K562 (cell line): ENCODE measurements around the gene PEDS1. TPM values are rescaled to one million over a fixed set of nuclear protein-coding genes. Genes with fewer than 3 reads are reported as not detected.

Experiments
- ATAC-seq: fragments of 200-7000 bp; cut with Tn5 transposase; 3 replicates; pipeline ENCODE4 v1.9.1; 2020; ENCODE audit warnings: moderate library complexity
- BruUV-seq: library from RNA; stranded (reverse); fragments of 400-500 nt; replicated peaks from 2 replicates; lab custom pipeline; 2021; lab: Mats Ljungman, UMichigan
- CTCF ChIA-PET: fragments of 300-600 bp; formaldehyde crosslinking; extraction: SDS; loops from one replicate; lab custom pipeline; 2021; ENCODE audit warnings: low intra/inter-chr PET ratio; lab: Yijun Ruan, JAX
- POLR2A ChIA-PET: fragments of 300-600, 350-650 bp; sonication (Branson Sonifier 250); formaldehyde crosslinking; extraction: SDS; loops from one replicate; lab custom pipeline; 2021; ENCODE audit warnings: antibody characterized with exemption, inconsistent platforms; lab: Yijun Ruan, JAX
- DNase-seq, 4 experiments: peaks; one replicate each; pipeline versions ENCODE4 v3.0.0 to v3.0.0-alpha.2; 2011 to 2018; ENCODE audit warnings: low spot score in 3 of 4, mixed read lengths in 3 of 4; ENCODE audit errors: extremely low read depth in 1 of 4
- FAIRE-seq: peaks from 2 replicates; lab custom pipeline; 2011; peaks lifted over from hg19 to GRCh38; lab: Jason Lieb, UNC
- H2AFZ ChIP-seq: 2 replicates; pipeline ENCODE4 v1.6.0; 2011; ENCODE audit warnings: low read depth, low read length, control low read depth, inconsistent platforms
- H3K27ac ChIP-seq: fragments of 200-600 bp; 3 replicates; pipeline ENCODE4 v1.8.0; 2011; ENCODE audit warnings: low read depth, mild to moderate bottlenecking, control low read depth, inconsistent platforms, low read length, moderate library complexity, mixed read lengths; ENCODE audit errors: extremely low read depth
- H3K27me3 ChIP-seq, 2 experiments: fragments of 300-600 bp in 1 of 2; 2 replicates in 1 of 2; 3 replicates in 1 of 2; pipeline versions ENCODE4 v1.6.0 to v1.8.0; 2011; ENCODE audit warnings: inconsistent platforms in 2 of 2, low read length in 2 of 2, mild to moderate bottlenecking in 1 of 2, mixed read lengths in 1 of 2, moderate library complexity in 1 of 2; ENCODE audit not compliant: control insufficient read depth in 2 of 2, insufficient read depth in 2 of 2
- H3K36me3 ChIP-seq: fragments of 300-600 bp; 3 replicates; pipeline ENCODE4 v1.8.0; 2011; ENCODE audit warnings: mild to moderate bottlenecking, low read length, inconsistent platforms; ENCODE audit not compliant: control insufficient read depth, insufficient read depth
- H3K4me1 ChIP-seq, 2 experiments: fragments of 200-600 bp in 1 of 2; replicated peaks in 1 of 2; 2 replicates in 1 of 2; 3 replicates in 1 of 2; pipeline versions ENCODE4 v1.5.1 to v1.8.0; 2011; ENCODE audit warnings: inconsistent platforms in 2 of 2, low read length in 2 of 2, mild to moderate bottlenecking in 1 of 2, mixed read lengths in 1 of 2, moderate library complexity in 1 of 2; ENCODE audit not compliant: control insufficient read depth in 2 of 2, insufficient read depth in 2 of 2
- H3K4me2 ChIP-seq: 2 replicates; pipeline ENCODE4 v1.6.1; 2011; ENCODE audit warnings: low read length, control low read depth, inconsistent platforms, mixed read lengths; ENCODE audit not compliant: insufficient read depth
- H3K4me3 ChIP-seq: fragments of 200-600 bp; sonication (generic), shearing (Covaris generic); 2 replicates; pipeline ENCODE4 v1.5.1; 2016; ENCODE audit warnings: control low read depth, inconsistent platforms
- H3K79me2 ChIP-seq: fragments of 200-600 bp; 3 replicates; pipeline ENCODE4 v1.8.0; 2011; ENCODE audit warnings: low read length, inconsistent platforms; ENCODE audit not compliant: control insufficient read depth, insufficient read depth
- H3K9ac ChIP-seq, 2 experiments: 2 replicates each; pipeline versions ENCODE4 v1.6.0 to v1.6.1; 2011; ENCODE audit warnings: low read depth in 2 of 2, low read length in 2 of 2, control low read depth in 1 of 2, inconsistent platforms in 1 of 2, mild to moderate bottlenecking in 1 of 2, mixed read lengths in 1 of 2; ENCODE audit not compliant: insufficient read depth in 1 of 2
- H3K9me1 ChIP-seq: one replicate; pipeline ENCODE4 v1.6.0; 2011; ENCODE audit warnings: inconsistent platforms, mild to moderate bottlenecking, low read length, moderate library complexity; ENCODE audit not compliant: control insufficient read depth, insufficient read depth
- H3K9me3 ChIP-seq: replicated peaks from 2 replicates; pipeline ENCODE4 v1.5.1; 2011; ENCODE audit warnings: low read depth, low read length, inconsistent platforms; ENCODE audit not compliant: control insufficient read depth, insufficient read depth
- H4K20me1 ChIP-seq: replicated peaks from 2 replicates; pipeline ENCODE4 v1.6.1; 2011; ENCODE audit warnings: low read length, inconsistent platforms, mixed read lengths; ENCODE audit not compliant: control insufficient read depth, insufficient read depth
- BRCA1 ChIP-seq, 2 experiments: fragments of 450-650 bp in 1 of 2; sonication (generic) in 1 of 2; formaldehyde crosslinking in 1 of 2; IDR thresholded peaks; 2 replicates each; pipeline versions ENCODE4 v1.5.0 to v1.6.1; 2017 to 2020; ENCODE audit warnings: mild to moderate bottlenecking in 1 of 2, missing genetic modification reagents in 1 of 2
- CBFA2T2 ChIP-seq: fragments of 450-650 bp; conservative IDR thresholded peaks from 2 replicates; pipeline ENCODE4 v1.6.1; 2017; ENCODE audit warnings: mild to moderate bottlenecking
- KDM1A ChIP-seq, 2 experiments: fragments of 450-650 bp; IDR thresholded peaks; 2 replicates each; pipeline ENCODE4 v1.6.1; 2016; ENCODE audit warnings: mild to moderate bottlenecking in 2 of 2
- POLR2G ChIP-seq: fragments of 200-400 bp; formaldehyde crosslinking; IDR thresholded peaks from 2 replicates; pipeline ENCODE4 v1.6.1; 2017; ENCODE audit warnings: low read depth, mild to moderate bottlenecking, antibody characterized with exemption, low read length, moderate library complexity
- RBFOX2 ChIP-seq: fragments of 200-400 bp; formaldehyde crosslinking; IDR thresholded peaks from 2 replicates; pipeline ENCODE4 v1.6.1; 2017; ENCODE audit warnings: low read depth, mild to moderate bottlenecking, low read length, moderate library complexity
- WGBS: fragments of 100-300 bp; shearing (Covaris generic); methylation state at CpG from one replicate; pipeline ENCODE4 v1.1.6; 2016; ENCODE audit warnings: low coverage, mixed read lengths; ENCODE audit not compliant: insufficient coverage; ENCODE audit errors: missing lambda C conversion rate; 5-methylcytosine and 5-hydroxymethylcytosine counted together
- in situ Hi-C: fragments of 300-500 bp; cut with MboI; formaldehyde crosslinking; loops from 4 replicates; pipeline ENCODE4 v1.15.0; 2018; ENCODE audit warnings: inconsistent platforms, mixed read lengths
- intact Hi-C: fragments of 100-400 bp; cut with micrococcal nuclease; formaldehyde crosslinking; loops from 2 replicates; pipeline ENCODE4 v1.14.2; 2022
- polyA plus RNA-seq, 8 experiments: library from polyadenylated mRNA; depleted of rRNA in 4 of 8; stranded (reverse) in 5 of 8; unstranded in 3 of 8; fragments of >200 nt; fragmentation: Nextera tagmentation in 2 of 8; fragmentation: Illumina TruSeq in 1 of 8; extraction: Ambion mirVana in 2 of 8; extraction: Trizol in 1 of 8; gene quantifications; 2 replicates each; pipeline versions ENCODE4 v1.2.1 to v1.2.3, GENCODE V29; 2011 to 2014; ENCODE audit warnings: inconsistent platforms in 1 of 8, missing spikeins in 1 of 8
- total RNA-seq, 7 experiments: library from RNA; depleted of rRNA in 6 of 7; stranded (reverse); fragments of >200 nt in 6 of 7; fragmentation: Illumina TruSeq in 2 of 7; extraction: Trizol in 2 of 7; gene quantifications; 2 replicates each; pipeline versions ENCODE4 v1.2.1 to v1.2.3, GENCODE V29; 2011 to 2021; ENCODE audit warnings: low replicate concordance in 1 of 7

Gene PEDS1
- total and polyA plus RNA-seq, 9 of the 15 experiments (the other 6 are each of a cell fraction or from before 2014, with no cell fraction given): 2.9 to 38.5 (median 24.2) TPM

- TF ChIP-seq RBFOX2 (0 out of 2 replicates have a peak, but pooled peaks have one; percentile 21), POLR2G (peak; percentile 37; the same call in 1 of the 2 replicates), BRCA1 (IDR thresholded peaks at IDR 0.05) (no peak), BRCA1 (CRISPR knock-in tag; IDR thresholded peaks at IDR 0.05) (no peak)
- no peak for DNase-seq
- no TSS peak for BruUV-seq
- peaks cover 16% of the 10 kb centered on the region; the same call in 1 of the 2 replicates for H4K20me1 ChIP-seq
- H3K79me2 ChIP-seq: peaks cover 32% of the 10 kb centered on the region
- 80% methylated on average over 6 of the region's 6 CpGs for WGBS
- H3K4me3 ChIP-seq: no peak overlapping the region
- peak overlapping the region; percentile 44 for H2AFZ ChIP-seq
- ChIA-PET CTCF (no interaction called here), POLR2A (interaction anchor here (0.6 to 1.4 kb wide), 8 partner anchors 9 to 1083 kb away, joined by 3 to 7 read pairs (median 4); no protein-coding TSS in a partner anchor)
- H3K27ac ChIP-seq: peak overlapping the region; percentile 60; the same call in 2 of the 3 replicates
- peaks cover 42 to 61% of the 10 kb centered on the region in 2 experiments for H3K4me1 ChIP-seq
- ATAC-seq: no peak
- in situ Hi-C loops (no loop called here), intact Hi-C loops (no loop called here)
- FAIRE-seq: no peak
- H3K9ac ChIP-seq: peak overlapping the region; percentile 30 to 64; a peak in 2 of 4 replicates
- 0 out of 2 replicates have a peak overlapping the region, but pooled peaks have one; percentile 54 for H3K4me2 ChIP-seq
- peaks cover 18% of the 10 kb centered on the region for H3K36me3 ChIP-seq
- no peaks in the 10 kb centered on the region for H3K27me3 ChIP-seq
- peaks cover 12% of the 10 kb centered on the region for H3K9me1 ChIP-seq
- H3K9me3 ChIP-seq: no peaks in the 10 kb centered on the region; the same call in 1 of the 2 replicates
Measured at GRCh38 chr20:50196896-50197295, 43.4 kb upstream of the PEDS1 start.

DNA sequence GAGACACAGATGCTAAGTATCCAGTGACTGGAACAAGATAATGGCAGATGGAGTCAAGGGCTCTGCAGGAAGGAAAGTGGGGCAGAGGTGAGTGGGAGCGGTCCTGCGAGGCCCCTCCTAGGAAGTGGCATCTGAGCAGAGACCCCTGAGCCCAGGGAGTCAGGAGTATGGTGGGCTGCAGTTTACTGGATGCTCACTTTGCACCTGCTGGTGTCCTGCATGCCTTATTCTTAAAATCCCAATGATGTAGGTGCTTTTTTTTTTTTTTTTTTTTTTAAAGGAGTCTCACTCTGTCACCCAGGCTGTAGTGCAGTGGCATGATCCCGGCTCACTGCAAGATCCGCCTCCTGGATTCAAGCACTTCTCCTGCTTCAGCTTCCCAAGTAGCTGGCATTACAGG is 42.7 kb upstream of the PEDS1 start:
- CTCF ChIA-PET: no interaction called here
- no peak overlapping the region for H3K4me3 ChIP-seq
- H3K27ac ChIP-seq: no peak overlapping the region
- FAIRE-seq: no peak
- in situ Hi-C loops: no loop called here
- no peak overlapping the region for H2AFZ ChIP-seq
- H3K9ac ChIP-seq: no peak overlapping the region
- no TSS peak for BruUV-seq
- ATAC-seq: no peak
- peaks cover 39% of the 10 kb centered on the region for H3K79me2 ChIP-seq
- POLR2A ChIA-PET: interaction anchor here (0.7 to 1.4 kb wide), 3 partner anchors 12 to 143 kb away, joined by 3 to 5 read pairs (median 4); no protein-coding TSS in a partner anchor
- peaks cover 18% of the 10 kb centered on the region for H3K36me3 ChIP-seq
- no peaks in the 10 kb centered on the region; the same call in 1 of the 2 replicates for H3K9me3 ChIP-seq
- TF ChIP-seq CBFA2T2: 0 out of 2 replicates have a peak, but pooled peaks have one; percentile 22
- no peak for TF ChIP-seq KDM1A (IDR thresholded peaks at IDR 0.05)
- TF ChIP-seq, all 486 proteins: peak for 1
- no peak overlapping the region for H3K4me2 ChIP-seq
- H3K9me1 ChIP-seq: peaks cover 12% of the 10 kb centered on the region
- peaks cover 16% of the 10 kb centered on the region; the same call in 1 of the 2 replicates for H4K20me1 ChIP-seq
- DNase-seq: no peak
- H3K4me1 ChIP-seq: peaks cover 42 to 67% of the 10 kb centered on the region in 2 experiments
- intact Hi-C loops: no loop called here
- H3K27me3 ChIP-seq: no peaks in the 10 kb centered on the region
- WGBS: 75% methylated on average over 4 of the region's 4 CpGs
